ENCODE measurements around the gene PGAP3. TPM values are rescaled to one million over a fixed set of nuclear protein-coding genes. Genes with fewer than 3 reads are reported as not detected.

The PGAP3 gene
- total and polyA plus RNA-seq, 2 donors from 2014 or later: 33.8 to 48.5 TPM

GRCh38 chr17:39653662-39654331 is 34.1 kb downstream of the PGAP3 start:
- DNase-seq (peak in 4 of 5 donors; percentile 61 to 83 (median 71)), FAIRE-seq (no peak)
- Histone ChIP-seq H3K9me3 (ENCODE audit: control insufficient read depth in 2 of 3, insufficient read depth in 1 of 3, low read length in 3 of 3) (no peaks in the 10 kb centered on the region), H3K9ac (ENCODE audit: low read length in 3 of 3) (no peak overlapping the region), H3K4me1 (ENCODE audit: control insufficient read depth in 2 of 3, insufficient read depth in 2 of 3, low read depth in 1 of 3, low read length in 3 of 3) (peaks cover 0 to 5% (median 0%) of the 10 kb centered on the region in 3 donors), H3K4me3 (ENCODE audit: low read length in 3 of 3) (no peak overlapping the region), H3K27me3 (ENCODE audit: control insufficient read depth, insufficient read depth, low read length) (no peaks in the 10 kb centered on the region), H3K27ac (ENCODE audit: low read depth in 2 of 2, low read length in 2 of 2) (no peak overlapping the region), H3K36me3 (ENCODE audit: control insufficient read depth in 2 of 3, insufficient read depth in 3 of 3, low read length in 3 of 3) (peaks cover 0 to 3% (median under 1%) of the 10 kb centered on the region in 3 donors)
- intact Hi-C loops (cut with DNase I): no loop called here
- TF ChIP-seq CTCF (IDR thresholded peaks at IDR 0.05; ENCODE audit: borderline replicate concordance, extremely low read depth, insufficient read depth): peak; percentile 60

- no peak overlapping the region for H3K9ac ChIP-seq (ENCODE audit: low read length in 3 of 3)
- DNase-seq (peak in 1 of 5 donors; percentile 12), FAIRE-seq (no peak)
- H3K9me3 ChIP-seq (ENCODE audit: control insufficient read depth in 2 of 3, insufficient read depth in 1 of 3, low read length in 3 of 3): no peaks in the 10 kb centered on the region
- TF ChIP-seq CTCF (IDR thresholded peaks at IDR 0.05; ENCODE audit: borderline replicate concordance, extremely low read depth, insufficient read depth): no peak
- intact Hi-C loops (cut with DNase I): no loop called here
- H3K4me3 ChIP-seq (ENCODE audit: low read length in 3 of 3): no peak overlapping the region
- peaks cover 0 to 3% (median 2%) of the 10 kb centered on the region in 3 donors for H3K36me3 ChIP-seq (ENCODE audit: control insufficient read depth in 2 of 3, insufficient read depth in 3 of 3, low read length in 3 of 3)
- no peaks in the 10 kb centered on the region for H3K27me3 ChIP-seq (ENCODE audit: control insufficient read depth, insufficient read depth, low read length)
- H3K27ac ChIP-seq (ENCODE audit: low read depth in 2 of 2, low read length in 2 of 2): no peak overlapping the region
- H3K4me1 ChIP-seq (ENCODE audit: control insufficient read depth in 2 of 3, insufficient read depth in 2 of 3, low read depth in 1 of 3, low read length in 3 of 3): peaks cover 0 to 5% (median 0%) of the 10 kb centered on the region in 3 donors
Measured at GRCh38 chr17:39653316-39653661, 34.6 kb downstream of the PGAP3 start.

- no peak for TF ChIP-seq CTCF (IDR thresholded peaks at IDR 0.05; ENCODE audit: borderline replicate concordance, extremely low read depth, insufficient read depth)
- Histone ChIP-seq H3K27me3 (ENCODE audit: control insufficient read depth, insufficient read depth, low read length) (no peaks in the 10 kb centered on the region), H3K9me3 (ENCODE audit: control insufficient read depth in 2 of 3, insufficient read depth in 1 of 3, low read length in 3 of 3) (no peaks in the 10 kb centered on the region), H3K4me3 (ENCODE audit: low read length in 3 of 3) (no peak overlapping the region), H3K27ac (ENCODE audit: low read depth in 2 of 2, low read length in 2 of 2) (no peak overlapping the region), H3K9ac (ENCODE audit: low read length in 3 of 3) (no peak overlapping the region), H3K36me3 (ENCODE audit: control insufficient read depth in 2 of 3, insufficient read depth in 3 of 3, low read length in 3 of 3) (peaks cover 0 to 3% (median 2%) of the 10 kb centered on the region in 3 donors), H3K4me1 (ENCODE audit: control insufficient read depth in 2 of 3, insufficient read depth in 2 of 3, low read depth in 1 of 3, low read length in 3 of 3) (peaks cover 0 to 5% (median 0%) of the 10 kb centered on the region in 3 donors)
- FAIRE-seq (no peak), DNase-seq (peak in 1 of 5 donors; percentile 14)
- intact Hi-C loops (cut with DNase I): no loop called here
Measured at GRCh38 chr17:39652587-39653315, 35.1 kb downstream of the PGAP3 start.

Data from kidney (tissue), 14 donors.